Endodermal cell (in vitro differentiated cells): Measurements from ENCODE around the gene PLEKHB2. TPM values are rescaled to one million over a fixed set of nuclear protein-coding genes. Genes with fewer than 3 reads are reported as not detected.

Source experiments
- DNase-seq: peaks from one replicate; pipeline ENCODE4 v3.0.0-alpha.2; 2017
- H3K27ac ChIP-seq: 2 replicates; pipeline ENCODE4 v1.5.1; 2013; ENCODE audit warnings: mild to moderate bottlenecking, low read depth, low read length, moderate library complexity
- H3K27me3 ChIP-seq: 2 replicates; pipeline ENCODE4 v1.6.1; 2013; ENCODE audit warnings: mild to moderate bottlenecking, low read length, moderate library complexity; ENCODE audit not compliant: insufficient read depth, control insufficient read depth, poor library complexity, severe bottlenecking
- H3K36me3 ChIP-seq: 2 replicates; pipeline ENCODE4 v1.7.0; 2013; ENCODE audit warnings: mild to moderate bottlenecking, low read length, moderate library complexity; ENCODE audit not compliant: control insufficient read depth, insufficient read depth
- H3K4me1 ChIP-seq: one replicate; pipeline ENCODE4 v1.7.0; 2013; ENCODE audit warnings: low read length; ENCODE audit not compliant: control insufficient read depth, insufficient read depth
- H3K4me3 ChIP-seq: 2 replicates; pipeline ENCODE4 v1.5.1; 2013; ENCODE audit warnings: mild to moderate bottlenecking, low read length, moderate library complexity
- H3K9ac ChIP-seq: 2 replicates; pipeline ENCODE4 v1.6.1; 2013; ENCODE audit warnings: mild to moderate bottlenecking, low read length, moderate library complexity; ENCODE audit not compliant: poor library complexity, severe bottlenecking; ENCODE audit errors: extremely low read depth
- H3K9me3 ChIP-seq: 2 replicates; pipeline ENCODE4 v1.6.1; 2013; ENCODE audit warnings: mild to moderate bottlenecking, low read length, moderate library complexity; ENCODE audit not compliant: control insufficient read depth
- H3K27ac Mint-ChIP-seq: 2 replicates; pipeline ENCODE4 v1.8.0; 2020; ENCODE audit warnings: mixed read lengths
- H3K27me3 Mint-ChIP-seq: 2 replicates; pipeline ENCODE4 v1.8.0; 2021; ENCODE audit warnings: mild to moderate bottlenecking, mixed read lengths; ENCODE audit not compliant: insufficient read depth
- H3K36me3 Mint-ChIP-seq: 2 replicates; pipeline ENCODE4 v1.8.0; 2020; ENCODE audit warnings: low read depth, mixed read lengths
- H3K4me1 Mint-ChIP-seq: 2 replicates; pipeline ENCODE4 v1.8.0; 2020; ENCODE audit warnings: mixed read lengths
- H3K4me3 Mint-ChIP-seq: 2 replicates; pipeline ENCODE4 v1.8.0; 2020; ENCODE audit warnings: mild to moderate bottlenecking, moderate library complexity, mixed read lengths
- H3K9me3 Mint-ChIP-seq: 2 replicates; pipeline ENCODE4 v1.8.0; 2020; ENCODE audit warnings: mild to moderate bottlenecking, mixed read lengths
- WGBS, 2 experiments: methylation state at CpG; one replicate each; pipeline versions ENCODE4 v1.1.5 to v1.1.7; 2013; ENCODE audit warnings: missing lambda C conversion rate in 2 of 2, mixed read lengths in 1 of 2; ENCODE audit not compliant: insufficient coverage in 1 of 2, insufficient read length in 1 of 2; 5-methylcytosine and 5-hydroxymethylcytosine counted together
- total RNA-seq, 2 donors: library from RNA; stranded (reverse); fragmentation: NEBNext Ultra II Directional in 1 of 2; extraction: Animal tissue kit (Norgen Biotek cat#: 25700) in 1 of 2; gene quantifications; 2 replicates in 1 of 2; 3 replicates in 1 of 2; pipeline ENCODE4 v1.2.1, GENCODE V29; 2021
- TF ChIP-seq, protein P1 (sequence below): fragments of 200-600 bp; sonication (generic); conservative IDR thresholded peaks from 2 replicates; pipeline ENCODE4 v1.5.0; 2021; ENCODE audit warnings: antibody characterized with exemption, mild to moderate bottlenecking

PLEKHB2 gene
- total RNA-seq, 2 donors from 2014 or later = 66.7 to 68.6 TPM

DNA sequence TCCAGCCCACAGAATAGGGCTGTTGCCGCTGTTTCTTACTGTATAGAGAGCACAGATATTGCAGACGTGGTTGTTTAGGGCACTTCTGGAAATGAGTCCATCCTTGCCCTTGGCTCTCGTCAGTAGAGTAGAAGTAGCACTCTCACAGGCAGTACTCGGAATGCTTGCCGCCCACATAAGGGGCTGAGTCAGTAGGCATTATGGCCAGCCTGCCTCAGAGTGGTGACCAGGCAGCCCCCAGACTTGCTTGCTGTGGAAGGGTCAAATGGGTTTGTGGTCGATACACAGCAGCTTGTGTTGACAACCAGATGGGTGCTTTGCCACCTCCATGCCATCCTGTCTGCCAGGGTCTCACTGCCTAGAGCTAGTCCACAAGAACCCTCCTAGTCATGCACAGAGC is 38.7 kb downstream of the PLEKHB2 start:
- Histone ChIP-seq H3K9me3 (no peaks in the 10 kb centered on the region), H3K36me3 (peaks cover 90% of the 10 kb centered on the region), H3K27ac (no peak overlapping the region), H3K4me1 (peaks cover 3% of the 10 kb centered on the region), H3K27me3 (no peaks in the 10 kb centered on the region), H3K4me3 (no peak overlapping the region), H3K9ac (no peak overlapping the region)
- Mint-ChIP-seq H3K4me1 (peaks cover 5% of the 10 kb centered on the region), H3K4me3 (no peak overlapping the region), H3K27ac (no peak overlapping the region), H3K27me3 (no peaks in the 10 kb centered on the region), H3K9me3 (no peaks in the 10 kb centered on the region), H3K36me3 (peaks cover 73% of the 10 kb centered on the region)
- WGBS, 2 experiments = 92 to 93% methylated on average over 5 to 6 of the region's 6 CpGs
- DNase-seq = no peak
- TF ChIP-seq, protein P1, sequence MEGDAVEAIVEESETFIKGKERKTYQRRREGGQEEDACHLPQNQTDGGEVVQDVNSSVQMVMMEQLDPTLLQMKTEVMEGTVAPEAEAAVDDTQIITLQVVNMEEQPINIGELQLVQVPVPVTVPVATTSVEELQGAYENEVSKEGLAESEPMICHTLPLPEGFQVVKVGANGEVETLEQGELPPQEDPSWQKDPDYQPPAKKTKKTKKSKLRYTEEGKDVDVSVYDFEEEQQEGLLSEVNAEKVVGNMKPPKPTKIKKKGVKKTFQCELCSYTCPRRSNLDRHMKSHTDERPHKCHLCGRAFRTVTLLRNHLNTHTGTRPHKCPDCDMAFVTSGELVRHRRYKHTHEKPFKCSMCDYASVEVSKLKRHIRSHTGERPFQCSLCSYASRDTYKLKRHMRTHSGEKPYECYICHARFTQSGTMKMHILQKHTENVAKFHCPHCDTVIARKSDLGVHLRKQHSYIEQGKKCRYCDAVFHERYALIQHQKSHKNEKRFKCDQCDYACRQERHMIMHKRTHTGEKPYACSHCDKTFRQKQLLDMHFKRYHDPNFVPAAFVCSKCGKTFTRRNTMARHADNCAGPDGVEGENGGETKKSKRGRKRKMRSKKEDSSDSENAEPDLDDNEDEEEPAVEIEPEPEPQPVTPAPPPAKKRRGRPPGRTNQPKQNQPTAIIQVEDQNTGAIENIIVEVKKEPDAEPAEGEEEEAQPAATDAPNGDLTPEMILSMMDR = no peak

DNA sequence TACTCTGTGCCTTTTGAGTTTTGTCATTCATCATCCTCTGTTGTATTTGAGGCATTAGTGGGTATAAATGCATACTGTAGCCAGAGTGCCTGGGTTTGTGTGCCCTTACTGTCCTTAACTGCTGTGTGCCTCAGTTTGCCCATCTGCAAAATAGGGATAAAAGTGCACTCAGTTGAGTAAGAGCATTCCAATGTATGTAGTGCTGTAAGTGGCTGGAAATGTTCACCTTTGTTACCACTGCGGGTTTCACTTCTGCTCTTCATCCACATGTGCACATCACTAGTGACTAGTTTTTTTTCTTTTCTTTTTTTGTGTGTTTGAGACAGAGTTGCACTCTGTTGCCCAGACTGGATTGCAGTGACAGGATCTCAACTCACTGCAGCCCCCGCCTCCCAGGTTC is 39.9 kb downstream of the PLEKHB2 start:
- TF ChIP-seq, protein P1 = no peak
- Mint-ChIP-seq H3K27me3 (no peaks in the 10 kb centered on the region), H3K9me3 (no peaks in the 10 kb centered on the region), H3K36me3 (peaks cover 73% of the 10 kb centered on the region), H3K27ac (no peak overlapping the region), H3K4me3 (no peak overlapping the region), H3K4me1 (no peaks in the 10 kb centered on the region)
- Histone ChIP-seq H3K4me3 (no peak overlapping the region), H3K36me3 (peaks cover 92% of the 10 kb centered on the region), H3K27me3 (no peaks in the 10 kb centered on the region), H3K4me1 (no peaks in the 10 kb centered on the region), H3K27ac (no peak overlapping the region), H3K9ac (no peak overlapping the region), H3K9me3 (no peaks in the 10 kb centered on the region)
- DNase-seq = no peak
- WGBS, 2 experiments = 100% methylated on average over 2 of the region's 2 CpGs; no CpG with 5 or more reads in 1 of the 2 experiments

DNA sequence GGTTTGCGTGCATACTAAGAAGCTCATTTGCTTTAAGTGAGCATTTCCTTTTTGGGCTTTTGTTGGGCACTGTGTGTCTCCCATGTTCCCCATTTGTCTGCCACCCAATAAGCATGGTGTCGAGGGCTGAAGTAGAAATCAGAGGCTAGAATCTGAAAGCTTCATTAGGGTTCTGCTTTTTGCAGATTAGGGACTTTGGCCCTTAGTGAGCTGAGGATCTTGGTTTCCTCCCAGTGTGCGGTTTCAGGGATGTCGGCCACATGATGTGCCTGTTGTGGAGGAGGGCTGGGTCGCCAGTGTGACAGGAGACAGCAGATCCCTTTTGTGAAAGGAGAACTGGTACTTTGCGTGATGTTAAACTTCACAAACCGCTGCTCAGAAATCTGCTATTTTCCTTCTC is 41.1 kb downstream of the PLEKHB2 start:
- WGBS, 2 experiments = 92 to 97% methylated on average over 7 of the region's 7 CpGs
- Mint-ChIP-seq H3K27me3 (no peaks in the 10 kb centered on the region), H3K27ac (no peak overlapping the region), H3K4me1 (no peaks in the 10 kb centered on the region), H3K36me3 (peaks cover 72% of the 10 kb centered on the region), H3K9me3 (no peaks in the 10 kb centered on the region), H3K4me3 (no peak overlapping the region)
- no peak overlapping the region for H3K27ac ChIP-seq
- no peaks in the 10 kb centered on the region for H3K9me3 ChIP-seq
- peaks cover 88% of the 10 kb centered on the region for H3K36me3 ChIP-seq
- DNase-seq = no peak
- no peaks in the 10 kb centered on the region for H3K4me1 ChIP-seq
- H3K27me3 ChIP-seq = no peaks in the 10 kb centered on the region
- TF ChIP-seq, protein P1 = no peak
- H3K9ac ChIP-seq = no peak overlapping the region
- no peak overlapping the region for H3K4me3 ChIP-seq
